ENCODE results near the gene TDRD12. TPM values are rescaled to one million over a fixed set of nuclear protein-coding genes. Genes with fewer than 3 reads are reported as not detected.

Gene TDRD12
- total and polyA plus RNA-seq, 2 experiments from 2014 or later = 0.68 to 2.8 TPM

- Histone ChIP-seq H4K20me1 (replicated peaks; ENCODE audit: insufficient read depth) (no peaks in the 10 kb centered on the region), H2AFZ (no peak overlapping the region), H3K79me2 (replicated peaks; ENCODE audit: insufficient read depth) (no peaks in the 10 kb centered on the region), H3K4me3 (no peak overlapping the region), H3K4me1 (ENCODE audit: insufficient read depth) (no peaks in the 10 kb centered on the region), H3K4me2 (no peak overlapping the region), H3K36me3 (ENCODE audit: insufficient read depth) (no peaks in the 10 kb centered on the region), H3F3A (replicated peaks; ENCODE audit: low read depth) (no peaks in the 10 kb centered on the region), H3K27me3 (ENCODE audit: insufficient read depth) (no peaks in the 10 kb centered on the region), H3K9me2 (ENCODE audit: insufficient read depth) (no peaks in the 10 kb centered on the region), H3K27ac (ENCODE audit: low read depth) (no peak overlapping the region)
- TF ChIP-seq ZNF114 (CRISPR knock-in tag; IDR thresholded peaks at IDR 0.05) (no peak), REST (IDR thresholded peaks at IDR 0.05; ENCODE audit: unreplicated experiment) (no peak), POLR2AphosphoS5 (IDR thresholded peaks at IDR 0.05; ENCODE audit: low read depth) (no peak), CTCF (conservative IDR thresholded peaks at IDR 0.05; ENCODE audit: low read depth in 2 of 2) (no peak), JUNB (IDR thresholded peaks at IDR 0.05; ENCODE audit: unreplicated experiment) (no peak), NANOG (IDR thresholded peaks at IDR 0.05; ENCODE audit: borderline replicate concordance) (no peak), ZNF462 (CRISPR knock-in tag; IDR thresholded peaks at IDR 0.05) (no peak), ZNF331 (CRISPR knock-in tag; IDR thresholded peaks at IDR 0.05; ENCODE audit: low read depth) (no peak), EZH2 (IDR thresholded peaks at IDR 0.05; ENCODE audit: low read depth, unreplicated experiment) (no peak), EZH2phosphoT487 (IDR thresholded peaks at IDR 0.05; ENCODE audit: unreplicated experiment) (no peak), ETS1 (IDR thresholded peaks at IDR 0.05) (no peak), CREB1 (CRISPR knock-in tag; IDR thresholded peaks at IDR 0.05; ENCODE audit: low read depth) (no peak), STAT1 (IDR thresholded peaks at IDR 0.05; ENCODE audit: unreplicated experiment) (no peak)
- Mint-ChIP-seq H3K27me3 (ENCODE audit: insufficient read depth, low read depth, poor library complexity) (peaks cover 2% of the 10 kb centered on the region), H3K36me3 (ENCODE audit: low read depth) (no peaks in the 10 kb centered on the region), H3K9me3 (no peaks in the 10 kb centered on the region), H3K4me3 (no peak overlapping the region), H3K27ac (no peak overlapping the region), H3K4me1 (no peaks in the 10 kb centered on the region)
- ATAC-seq (no peak), DNase-seq (ENCODE audit: low spot score) (no peak)
Measured at GRCh38 chr19:32773126-32773525, 53.6 kb downstream of the TDRD12 start.
